Measurements from ENCODE around the gene ACRBP. TPM values are rescaled to one million over a fixed set of nuclear protein-coding genes. Genes with fewer than 3 reads are reported as not detected.
A peak's percentile ranks its signal among the peaks of the same experiment; 100 is the strongest.

ACRBP gene
- total and polyA plus RNA-seq, 12 donors, result 0.25 to 4.1 (median 0.43) TPM; not detected in 1

DNA sequence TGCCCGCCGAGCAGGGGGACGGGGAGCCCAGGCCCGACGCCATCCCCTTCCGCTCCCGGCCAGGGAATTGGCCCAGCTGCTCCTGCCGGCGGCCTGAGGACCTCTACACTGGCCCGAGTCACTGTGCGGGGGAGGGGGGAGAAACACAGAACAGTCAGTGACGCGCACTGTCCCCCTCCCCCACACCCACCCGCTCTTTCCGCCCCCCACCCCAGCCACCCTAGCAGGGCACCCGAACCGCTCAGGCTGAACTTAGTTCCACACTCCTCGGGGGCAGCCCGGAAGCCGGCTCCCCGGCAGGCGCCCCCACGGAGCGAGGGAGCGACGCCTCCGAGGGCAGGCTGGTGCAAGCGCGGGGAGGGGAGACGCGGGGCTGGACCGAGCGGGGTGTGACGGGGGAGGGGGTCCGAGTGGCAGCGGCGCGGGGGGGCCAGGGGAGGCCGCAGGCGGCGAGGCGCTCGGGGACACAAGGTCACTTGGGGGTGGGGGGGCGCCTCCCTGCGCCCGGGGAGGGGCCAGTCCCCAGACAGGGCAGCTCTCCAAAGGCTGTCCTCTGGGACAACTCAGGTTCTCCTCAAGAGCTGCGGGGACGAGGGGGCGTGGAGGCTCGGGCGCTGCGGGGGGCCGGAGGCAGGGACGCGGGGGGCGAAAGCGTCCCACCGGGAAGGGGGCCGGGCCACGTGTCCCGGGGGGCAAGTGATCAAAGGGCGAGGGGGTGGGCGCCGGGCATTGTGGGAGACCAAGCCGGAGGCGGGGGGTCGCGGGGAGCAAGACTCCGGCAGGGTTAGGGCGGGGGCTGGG is 40.7 kb downstream of the ACRBP start:
- Histone ChIP-seq H3K27ac (peak overlapping the region; percentile 89 to 100 (median 99)), H3K36me3 (peaks cover 0 to 36% (median 9%) of the 10 kb centered on the region in 9 donors), H3K4me1 (peaks cover 9 to 55% (median 44%) of the 10 kb centered on the region in 9 donors), H3K4me3 (peak overlapping the region; percentile 76 to 100 (median 97)), H3K9me3 (peaks cover 0 to 10% (median 0%) of the 10 kb centered on the region in 11 donors), H3K27me3 (no peaks in the 10 kb centered on the region)
- 1% methylated on average over 47 to 70 of the region's 70 CpGs for WGBS, 2 donors
- intact Hi-C loops (cut with DNase I), result loop anchor here in 1 of 10 donors (5.0 kb wide), 1 partner anchor 56 kb away; the partner anchor contains the start of gene ING4
- DNase-seq (peak; percentile 78 to 88), ATAC-seq (peak; percentile 64 to 79 (median 69))
- TF ChIP-seq, protein P1, sequence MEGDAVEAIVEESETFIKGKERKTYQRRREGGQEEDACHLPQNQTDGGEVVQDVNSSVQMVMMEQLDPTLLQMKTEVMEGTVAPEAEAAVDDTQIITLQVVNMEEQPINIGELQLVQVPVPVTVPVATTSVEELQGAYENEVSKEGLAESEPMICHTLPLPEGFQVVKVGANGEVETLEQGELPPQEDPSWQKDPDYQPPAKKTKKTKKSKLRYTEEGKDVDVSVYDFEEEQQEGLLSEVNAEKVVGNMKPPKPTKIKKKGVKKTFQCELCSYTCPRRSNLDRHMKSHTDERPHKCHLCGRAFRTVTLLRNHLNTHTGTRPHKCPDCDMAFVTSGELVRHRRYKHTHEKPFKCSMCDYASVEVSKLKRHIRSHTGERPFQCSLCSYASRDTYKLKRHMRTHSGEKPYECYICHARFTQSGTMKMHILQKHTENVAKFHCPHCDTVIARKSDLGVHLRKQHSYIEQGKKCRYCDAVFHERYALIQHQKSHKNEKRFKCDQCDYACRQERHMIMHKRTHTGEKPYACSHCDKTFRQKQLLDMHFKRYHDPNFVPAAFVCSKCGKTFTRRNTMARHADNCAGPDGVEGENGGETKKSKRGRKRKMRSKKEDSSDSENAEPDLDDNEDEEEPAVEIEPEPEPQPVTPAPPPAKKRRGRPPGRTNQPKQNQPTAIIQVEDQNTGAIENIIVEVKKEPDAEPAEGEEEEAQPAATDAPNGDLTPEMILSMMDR (IDR thresholded peaks at IDR 0.05), result no peak

DNA sequence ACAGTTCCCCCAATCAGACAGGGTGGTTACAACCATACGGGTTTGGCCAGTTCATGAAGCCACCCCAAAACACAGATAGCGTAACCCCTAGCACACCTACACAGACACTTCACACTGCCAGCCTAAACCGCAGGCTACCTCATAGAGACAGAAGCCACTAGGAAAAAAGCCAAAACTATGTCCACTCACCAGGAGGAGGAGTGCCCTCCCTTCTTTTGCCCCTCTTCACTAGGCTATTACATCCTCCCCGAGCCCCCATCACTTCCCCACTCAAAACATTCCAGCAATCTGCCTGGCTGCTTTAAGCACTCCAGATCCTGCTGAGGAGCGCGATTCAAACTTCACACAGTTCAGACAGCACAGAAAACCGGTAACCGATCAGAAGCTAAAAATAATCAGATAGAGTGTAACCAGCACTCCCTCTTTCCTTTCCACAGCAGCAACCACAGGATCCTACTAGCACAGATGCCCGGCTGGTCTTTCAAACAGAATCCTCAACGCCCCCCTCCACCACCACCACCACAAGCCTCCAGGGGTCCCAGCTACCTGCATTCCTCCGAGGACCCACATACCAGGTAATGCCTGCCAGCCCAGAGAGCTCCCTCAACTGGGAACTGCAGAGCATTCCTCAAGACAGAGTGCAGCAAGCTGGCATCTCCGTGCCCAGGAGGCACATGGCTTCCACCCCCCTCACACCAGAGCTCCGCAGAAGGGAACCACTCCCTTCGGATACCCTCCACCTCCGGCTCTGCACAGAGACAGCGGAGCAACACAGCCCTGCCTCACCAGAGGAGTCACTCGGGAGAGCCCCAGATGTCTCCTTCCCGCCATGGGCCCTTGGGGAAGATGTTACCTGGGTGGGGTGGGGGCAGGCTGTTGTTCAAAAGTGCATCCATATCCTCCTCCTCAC is 41.6 kb downstream of the ACRBP start:
- WGBS, 2 donors, result 5% methylated on average over 18 of the region's 18 CpGs
- Histone ChIP-seq H3K4me1 (peaks cover 9 to 49% (median 41%) of the 10 kb centered on the region in 9 donors), H3K27ac (peak overlapping the region; percentile 89 to 100 (median 99)), H3K9me3 (peaks cover 0 to 10% (median 0%) of the 10 kb centered on the region in 11 donors), H3K36me3 (peaks cover 3 to 45% (median 17%) of the 10 kb centered on the region in 9 donors), H3K4me3 (peak overlapping the region; percentile 76 to 100 (median 97)), H3K27me3 (no peaks in the 10 kb centered on the region)
- DNase-seq (peak in 1 of 2 donors; percentile 8), ATAC-seq (peak in 5 of 8 donors; percentile 0 to 4 (median 1))
- intact Hi-C loops (cut with DNase I), result loop anchor here in 1 of 10 donors (5.0 kb wide), 1 partner anchor 57 kb away; the partner anchor contains the start of gene ING4
- TF ChIP-seq, protein P1 (IDR thresholded peaks at IDR 0.05), result no peak

DNA sequence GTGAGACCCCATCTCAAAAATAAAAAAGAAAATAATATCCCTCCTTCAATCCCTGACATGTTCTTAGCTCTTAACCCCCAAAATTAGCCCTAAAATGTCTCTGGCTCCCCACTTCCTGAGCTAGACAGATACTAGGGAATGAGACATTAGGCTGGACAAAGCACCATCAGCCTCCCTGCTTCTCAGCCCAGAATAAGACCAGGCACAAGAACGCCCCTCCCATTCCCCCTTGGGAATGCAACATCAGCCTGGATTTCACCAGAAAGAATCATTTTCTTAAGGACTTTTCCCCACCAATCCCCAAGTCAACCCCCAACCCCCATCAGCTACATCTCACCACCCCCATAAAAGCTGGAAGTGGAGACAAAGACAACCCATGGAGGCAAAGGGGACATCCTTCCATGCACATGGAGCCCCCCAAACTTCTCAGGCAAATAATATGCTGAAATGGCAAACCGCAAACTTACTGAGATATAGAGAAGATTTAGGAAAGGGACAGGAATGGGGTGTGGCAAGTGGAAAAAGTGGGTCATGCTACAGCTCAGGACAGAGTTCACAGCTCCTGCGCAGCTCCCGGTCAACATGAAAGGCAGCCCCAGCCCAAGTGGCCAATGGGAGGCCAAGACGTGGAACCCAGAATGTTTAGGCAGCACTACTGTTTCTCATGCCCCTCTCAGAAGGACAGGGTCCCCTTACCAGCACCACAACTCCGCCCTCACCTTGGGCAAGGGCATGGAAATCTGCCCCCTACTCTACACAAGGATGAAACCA is 42.8 kb downstream of the ACRBP start:
- H3K4me1 ChIP-seq, result peaks cover 9 to 49% (median 41%) of the 10 kb centered on the region in 9 donors
- 55 to 65% methylated on average over 6 of the region's 6 CpGs for WGBS, 2 donors
- intact Hi-C loops (cut with DNase I), result loop anchor here in 5 of 10 donors (5.0 kb wide), 3 partner anchors 37 to 58 kb away; partner anchors contain the start of genes NOP2 (in 3 of the 5) and ING4 (in 1 of the 5)

More for the DNA sequence above, 42.8 kb downstream of the ACRBP start:
- Histone ChIP-seq H3K27me3 (no peaks in the 10 kb centered on the region), H3K27ac (peak overlapping the region in 9 of 10 donors; percentile 19 to 100 (median 99)), H3K36me3 (peaks cover 7 to 57% (median 30%) of the 10 kb centered on the region in 9 donors), H3K9me3 (peaks cover 0 to 10% (median 0%) of the 10 kb centered on the region in 11 donors), H3K4me3 (peak overlapping the region in 8 of 10 donors; percentile 96 to 100 (median 98))
- ATAC-seq (no peak), DNase-seq (peak in 1 of 2 donors; percentile 11)
- TF ChIP-seq, protein P1 (IDR thresholded peaks at IDR 0.05), result no peak

Measured in heart right ventricle (tissue), 16 donors.